H1 (cell line): Measurements from ENCODE around the gene TBC1D22A. TPM values are rescaled to one million over a fixed set of nuclear protein-coding genes. Genes with fewer than 3 reads are reported as not detected.

ENCODE experiments used
- CHD7 ChIP-seq: fragments of 300-600 bp; sonication (generic); IDR thresholded peaks from 2 replicates; pipeline ENCODE4 v1.7.1; 2012; ENCODE audit warnings: low read length, moderate library complexity, mild to moderate bottlenecking, inconsistent platforms; ENCODE audit not compliant: insufficient replicate concordance
- GTF2F1 ChIP-seq: IDR thresholded peaks from 2 replicates; pipeline ENCODE4 v1.6.1; 2012; ENCODE audit warnings: low read depth, low read length, improper control_type of control experiment, borderline replicate concordance
- polyA plus RNA-seq, 7 experiments: library from polyadenylated mRNA; depleted of rRNA in 3 of 7; stranded (reverse) in 5 of 7; unstranded in 2 of 7; fragments of >200 nt in 5 of 7; fragments of 200-250 nt in 2 of 7; gene quantifications; 1 replicate in 5 of 7; 2 replicates in 1 of 7; 4 replicates in 1 of 7; pipeline versions ENCODE4 v1.2.1 to v1.2.3, GENCODE V29; 2011 to 2013; ENCODE audit warnings: missing spikeins in 2 of 7, mixed read lengths in 2 of 7
- total RNA-seq: library from RNA; stranded (reverse); fragmentation: NEBNext Ultra II Directional; extraction: Animal tissue kit (Norgen Biotek cat#: 25700); gene quantifications from 2 replicates; pipeline ENCODE4 v1.2.1, GENCODE V29; 2021

The TBC1D22A gene
- total and polyA plus RNA-seq, 2 of the 8 experiments (the other 6 are each of a cell fraction or from before 2014, with no cell fraction given), result 11.9 to 18.4 TPM

GRCh38 chr22:46871826-46872225, 109.4 kb downstream of the TBC1D22A start (continued):
- no peak for TF ChIP-seq CHD7
- no peak for TF ChIP-seq GTF2F1
